MM.1S (cell line): ENCODE results near the gene ACSL6.

Experiments
- EZH2 ChIP-seq: fragments of 300-600 bp; sonication (generic); optimal IDR thresholded peaks from 2 replicates; pipeline ENCODE3; 2017; ENCODE audit warnings: low read depth, mild to moderate bottlenecking, antibody characterized with exemption, low read length, mixed read lengths
- EZH2phosphoT487 ChIP-seq: fragments of 300-600 bp; sonication (generic); IDR thresholded peaks from 2 replicates; pipeline ENCODE4 v1.6.1; 2018; ENCODE audit warnings: antibody characterized with exemption, low read length
- TF ChIP-seq, protein P1 (sequence below): fragments of 300-600 bp; sonication (generic); IDR thresholded peaks from 2 replicates; pipeline ENCODE4 v1.5.1; 2016; ENCODE audit warnings: antibody characterized with exemption, low read length, mixed read lengths

DNA sequence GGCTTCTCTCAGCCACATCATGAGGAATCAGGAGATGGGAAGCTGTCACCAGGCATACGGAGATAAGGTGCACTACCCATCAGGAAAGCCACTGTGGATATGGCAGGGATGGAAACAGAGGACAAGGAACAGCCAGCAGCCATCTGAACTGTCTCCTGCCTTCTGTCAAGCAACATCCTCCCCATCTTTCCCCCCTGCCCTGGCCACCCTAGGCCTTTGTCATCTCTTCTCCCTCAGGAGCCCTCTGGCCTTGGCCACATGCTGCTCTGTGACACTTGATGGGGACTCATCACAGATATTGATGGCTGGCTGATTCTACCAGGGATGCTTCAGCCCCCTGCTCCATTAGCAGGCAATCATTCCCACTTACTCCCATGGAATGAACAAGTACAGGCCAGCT, 44.9 kb downstream of the ACSL6 start:
- TF ChIP-seq, protein P1, sequence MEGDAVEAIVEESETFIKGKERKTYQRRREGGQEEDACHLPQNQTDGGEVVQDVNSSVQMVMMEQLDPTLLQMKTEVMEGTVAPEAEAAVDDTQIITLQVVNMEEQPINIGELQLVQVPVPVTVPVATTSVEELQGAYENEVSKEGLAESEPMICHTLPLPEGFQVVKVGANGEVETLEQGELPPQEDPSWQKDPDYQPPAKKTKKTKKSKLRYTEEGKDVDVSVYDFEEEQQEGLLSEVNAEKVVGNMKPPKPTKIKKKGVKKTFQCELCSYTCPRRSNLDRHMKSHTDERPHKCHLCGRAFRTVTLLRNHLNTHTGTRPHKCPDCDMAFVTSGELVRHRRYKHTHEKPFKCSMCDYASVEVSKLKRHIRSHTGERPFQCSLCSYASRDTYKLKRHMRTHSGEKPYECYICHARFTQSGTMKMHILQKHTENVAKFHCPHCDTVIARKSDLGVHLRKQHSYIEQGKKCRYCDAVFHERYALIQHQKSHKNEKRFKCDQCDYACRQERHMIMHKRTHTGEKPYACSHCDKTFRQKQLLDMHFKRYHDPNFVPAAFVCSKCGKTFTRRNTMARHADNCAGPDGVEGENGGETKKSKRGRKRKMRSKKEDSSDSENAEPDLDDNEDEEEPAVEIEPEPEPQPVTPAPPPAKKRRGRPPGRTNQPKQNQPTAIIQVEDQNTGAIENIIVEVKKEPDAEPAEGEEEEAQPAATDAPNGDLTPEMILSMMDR = no peak
- TF ChIP-seq EZH2 = no peak
- TF ChIP-seq EZH2phosphoT487 = no peak
